HG03439 (cell line): ENCODE data around the gene PPP1R3E.

Source experiments
- ATAC-seq: cut with Tn5 transposase; IDR thresholded peaks from one replicate; pipeline ENCODE4 v1.9.1; 2021; ENCODE audit warnings: mild to moderate bottlenecking, moderate library complexity; ENCODE audit not compliant: unreplicated experiment

Gene PPP1R3E

GRCh38 chr14:23249824-23250223, 52.8 kb downstream of the PPP1R3E start:
- ATAC-seq: no peak

DNA sequence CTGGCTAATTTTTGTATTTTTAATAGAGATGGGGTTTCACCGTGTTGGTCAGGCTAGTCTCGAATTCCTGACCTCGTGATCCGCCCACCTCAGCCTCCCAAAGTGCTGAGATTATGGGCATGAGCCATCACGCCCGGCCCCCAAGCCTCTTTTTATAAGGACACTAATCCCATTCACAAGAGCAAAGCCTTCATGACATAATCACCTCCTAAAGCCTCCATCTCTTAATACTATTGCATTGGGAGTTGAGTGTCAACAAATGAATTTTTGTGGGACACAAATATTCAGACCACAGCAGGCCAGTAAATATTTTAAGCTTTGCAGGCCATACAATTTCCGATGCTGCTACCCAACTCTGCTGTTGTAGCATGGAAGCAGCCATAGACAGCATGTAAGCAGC, 54.1 kb downstream of the PPP1R3E start:
- no peak for ATAC-seq
